IMR-90 (cell line): ENCODE measurements around the gene MMAB. TPM values are rescaled to one million over a fixed set of nuclear protein-coding genes. Genes with fewer than 3 reads are reported as not detected.

Experiments
- ATAC-seq: fragments of 200-7000 bp; cut with Tn5 transposase; 2 replicates; pipeline ENCODE4 v1.9.1; 2020; ENCODE audit warnings: low read depth, mild to moderate bottlenecking, moderate library complexity
- BruUV-seq: library from RNA; stranded (reverse); fragments of 400-500 nt; replicated peaks from 2 replicates; lab custom pipeline; 2021; lab: Mats Ljungman, UMichigan
- CTCF ChIA-PET: fragments of 300-600 bp; formaldehyde crosslinking; extraction: SDS; loops from one replicate; lab custom pipeline; 2021; ENCODE audit warnings: antibody characterized with exemption; lab: Yijun Ruan, JAX
- POLR2A ChIA-PET: fragments of 300-600 bp; sonication (Branson Sonifier 250); formaldehyde crosslinking; loops from one replicate; lab custom pipeline; 2022; ENCODE audit warnings: antibody characterized with exemption; ENCODE audit not compliant: unreplicated experiment; lab: Charles Lee
- DNase-seq: peaks from one replicate; pipeline ENCODE4 v3.0.0; 2013
- H2AFZ ChIP-seq: replicated peaks from 2 replicates; pipeline ENCODE3; 2013; ENCODE audit warnings: low read length, mild to moderate bottlenecking; ENCODE audit not compliant: poor library complexity
- H2AK5ac ChIP-seq: 2 replicates; pipeline ENCODE4 v1.6.1; 2013; ENCODE audit warnings: low read depth, low read length, inconsistent platforms
- H2AK9ac ChIP-seq: replicated peaks from 2 replicates; pipeline ENCODE3; 2013; ENCODE audit warnings: mild to moderate bottlenecking, low read depth, low read length, moderate library complexity; ENCODE audit not compliant: poor library complexity
- H2BK120ac ChIP-seq: 2 replicates; pipeline ENCODE4 v1.6.1; 2013; ENCODE audit warnings: low read depth, low read length, inconsistent platforms
- H2BK15ac ChIP-seq: 3 replicates; pipeline ENCODE4 v1.6.1; 2013; ENCODE audit warnings: low read depth, low read length, inconsistent platforms
- H2BK20ac ChIP-seq: 2 replicates; pipeline ENCODE4 v1.6.1; 2013; ENCODE audit warnings: low read depth, mild to moderate bottlenecking, inconsistent platforms, low read length, moderate library complexity
- H2BK5ac ChIP-seq: 2 replicates; pipeline ENCODE4 v1.6.1; 2013; ENCODE audit warnings: mild to moderate bottlenecking, low read depth, low read length, inconsistent platforms; ENCODE audit not compliant: poor library complexity, severe bottlenecking
- H3K14ac ChIP-seq: replicated peaks from 2 replicates; pipeline ENCODE4 v1.6.1; 2013; ENCODE audit warnings: low read depth, low read length, inconsistent platforms
- H3K18ac ChIP-seq: 2 replicates; pipeline ENCODE4 v1.6.1; 2013; ENCODE audit warnings: low read depth, low read length, control low read depth
- H3K23ac ChIP-seq: 2 replicates; pipeline ENCODE4 v1.6.1; 2013; ENCODE audit warnings: low read depth, low read length, inconsistent platforms
- H3K27ac ChIP-seq: 2 replicates; pipeline ENCODE4 v1.5.1; 2013; ENCODE audit warnings: mild to moderate bottlenecking, control low read depth, low read length; ENCODE audit not compliant: insufficient read depth
- H3K27me3 ChIP-seq: 2 replicates; pipeline ENCODE4 v1.6.1; 2013; ENCODE audit warnings: low read length; ENCODE audit not compliant: control insufficient read depth, insufficient read depth
- H3K36me3 ChIP-seq: 2 replicates; pipeline ENCODE4 v1.6.1; 2013; ENCODE audit warnings: low read length, mixed read lengths; ENCODE audit not compliant: control insufficient read depth, insufficient read depth
- H3K4ac ChIP-seq: 2 replicates; pipeline ENCODE4 v1.6.1; 2013; ENCODE audit warnings: low read depth, low read length, inconsistent platforms
- H3K4me1 ChIP-seq: 2 replicates; pipeline ENCODE4 v1.6.1; 2013; ENCODE audit warnings: low read length, mixed read lengths; ENCODE audit not compliant: control insufficient read depth, insufficient read depth
- H3K4me2 ChIP-seq: 2 replicates; pipeline ENCODE4 v1.6.1; 2013; ENCODE audit warnings: low read depth, mild to moderate bottlenecking, control low read depth, low read length, moderate library complexity
- H3K4me3 ChIP-seq: 2 replicates; pipeline ENCODE4 v1.5.1; 2013; ENCODE audit warnings: low read depth, mild to moderate bottlenecking, control low read depth, low read length, moderate library complexity; ENCODE audit not compliant: insufficient read depth
- H3K56ac ChIP-seq: 2 replicates; pipeline ENCODE4 v1.6.1; 2013; ENCODE audit warnings: low read length, inconsistent platforms; ENCODE audit not compliant: insufficient read depth; ENCODE audit errors: extremely low read depth
- H3K79me1 ChIP-seq, 2 experiments: 2 replicates each; pipeline ENCODE4 v1.6.1; 2013; ENCODE audit warnings: low read length in 2 of 2, inconsistent platforms in 1 of 2, low read depth in 1 of 2
- H3K9ac ChIP-seq: 2 replicates; pipeline ENCODE4 v1.6.1; 2013; ENCODE audit warnings: low read depth, low read length, control low read depth
- H3K9me1 ChIP-seq: 2 replicates; pipeline ENCODE4 v1.6.1; 2013; ENCODE audit warnings: low read length, inconsistent platforms; ENCODE audit not compliant: insufficient read depth
- H3K9me3 ChIP-seq: 2 replicates; pipeline ENCODE4 v1.6.1; 2013; ENCODE audit warnings: low read length; ENCODE audit not compliant: control insufficient read depth, insufficient read depth
- H4K20me1 ChIP-seq: 2 replicates; pipeline ENCODE4 v1.6.1; 2013; ENCODE audit warnings: low read length, inconsistent platforms; ENCODE audit not compliant: insufficient read depth
- H4K5ac ChIP-seq: 2 replicates; pipeline ENCODE4 v1.6.1; 2013; ENCODE audit warnings: mild to moderate bottlenecking, low read depth, low read length, control low read depth
- H4K8ac ChIP-seq, 2 experiments: 2 replicates each; pipeline ENCODE4 v1.6.1; 2013; ENCODE audit warnings: low read depth in 2 of 2, low read length in 2 of 2, control low read depth in 1 of 2, inconsistent platforms in 1 of 2
- H4K91ac ChIP-seq: 2 replicates; pipeline ENCODE4 v1.6.1; 2013; ENCODE audit warnings: low read depth, low read length, inconsistent platforms; ENCODE audit not compliant: insufficient read depth
- BHLHE40 ChIP-seq: fragments of 150-350 bp; IDR thresholded peaks from 2 replicates; pipeline ENCODE4 v1.6.1; 2016; ENCODE audit warnings: mild to moderate bottlenecking, low read depth, low read length
- CEBPB ChIP-seq: IDR thresholded peaks from 2 replicates; pipeline ENCODE4 v1.6.1; 2012; ENCODE audit warnings: low read depth, low read length, improper control_type of control experiment
- CHD1 ChIP-seq: IDR thresholded peaks from 2 replicates; pipeline ENCODE4 v1.6.1; 2012; ENCODE audit warnings: low read depth, low read length, improper control_type of control experiment
- FOS ChIP-seq: fragments of 150-350 bp; IDR thresholded peaks from 2 replicates; pipeline ENCODE4 v1.6.1; 2016; ENCODE audit warnings: low read depth, low read length
- MAFK ChIP-seq: IDR thresholded peaks from 2 replicates; pipeline ENCODE4 v1.6.1; 2012; ENCODE audit warnings: low read depth, low read length, improper control_type of control experiment
- MAZ ChIP-seq: IDR thresholded peaks from 2 replicates; pipeline ENCODE4 v1.6.1; 2012; ENCODE audit warnings: low read depth, mild to moderate bottlenecking, low read length, improper control_type of control experiment, moderate library complexity, borderline replicate concordance
- NFE2L2 ChIP-seq: fragments of 150-350 bp; IDR thresholded peaks from 2 replicates; pipeline ENCODE4 v1.6.1; 2016; ENCODE audit warnings: low read depth, mild to moderate bottlenecking, low read length
- POLR2A ChIP-seq: IDR thresholded peaks from 2 replicates; pipeline ENCODE4 v1.6.1; 2012; ENCODE audit warnings: mild to moderate bottlenecking, low read depth, low read length
- RAD21 ChIP-seq: IDR thresholded peaks from 2 replicates; pipeline ENCODE4 v1.6.1; 2012; ENCODE audit warnings: low read length, improper control_type of control experiment
- RCOR1 ChIP-seq: IDR thresholded peaks from 2 replicates; pipeline ENCODE4 v1.6.1; 2012; ENCODE audit warnings: mild to moderate bottlenecking, low read length, improper control_type of control experiment; ENCODE audit not compliant: insufficient replicate concordance
- RFX5 ChIP-seq: IDR thresholded peaks from 2 replicates; pipeline ENCODE4 v1.8.0; 2012; ENCODE audit warnings: low read depth, mild to moderate bottlenecking, low read length, moderate library complexity
- SMC3 ChIP-seq: fragments of 150-350 bp; IDR thresholded peaks from 2 replicates; pipeline ENCODE4 v1.6.1; 2016; ENCODE audit warnings: low read depth, mild to moderate bottlenecking, antibody characterized with exemption, low read length, moderate library complexity
- WGBS, 2 experiments: methylation state at CpG; one replicate each; pipeline versions ENCODE4 v1.1.5 to v1.1.7; 2013; ENCODE audit warnings: missing lambda C conversion rate in 2 of 2; ENCODE audit not compliant: insufficient read length in 1 of 2; ENCODE audit errors: extremely low coverage in 2 of 2; 5-methylcytosine and 5-hydroxymethylcytosine counted together
- dilution Hi-C: fragments of 300-500 bp; cut with HindIII; formaldehyde crosslinking; loops from one replicate; pipeline ENCODE4 v1.14.3; 2018; ENCODE audit warnings: low sequenced_read_pairs; ENCODE audit not compliant: unreplicated experiment
- in situ Hi-C: fragments of 300-500 bp; cut with MboI; formaldehyde crosslinking; loops from 3 replicates; pipeline ENCODE4 v1.14.3; 2019; ENCODE audit warnings: low sequenced_read_pairs, inconsistent platforms, mixed read lengths
- intact Hi-C: fragments of 100-400 bp; cut with micrococcal nuclease; formaldehyde crosslinking; loops from 2 replicates; pipeline ENCODE4 v1.10.0; 2022
- polyA plus RNA-seq, 3 experiments: library from polyadenylated mRNA; depleted of rRNA; stranded (reverse); fragments of >200 nt; gene quantifications; 2 replicates each; pipeline ENCODE4 v1.2.3, GENCODE V29; 2012; ENCODE audit warnings: low replicate concordance in 1 of 3
- total RNA-seq: library from RNA; depleted of rRNA; stranded (reverse); fragments of >200 nt; gene quantifications from 2 replicates; pipeline ENCODE4 v1.2.3, GENCODE V29; 2012
- TF ChIP-seq, protein P1 (sequence below): conservative IDR thresholded peaks from 2 replicates; pipeline ENCODE4 v1.5.1; 2012; ENCODE audit warnings: mild to moderate bottlenecking, low read depth, low read length, improper control_type of control experiment
- TF ChIP-seq, protein P2 (sequence below): fragments of 150-350 bp; IDR thresholded peaks from 2 replicates; pipeline ENCODE4 v1.6.1; 2016; ENCODE audit warnings: low read depth, mild to moderate bottlenecking, low read length, moderate library complexity, borderline replicate concordance
- TF ChIP-seq, protein P3 (sequence below): fragments of 150-350 bp; IDR thresholded peaks from 2 replicates; pipeline ENCODE4 v1.6.1; 2017; ENCODE audit warnings: mild to moderate bottlenecking, antibody characterized with exemption, low read length, low read depth

Gene MMAB
- total and polyA plus RNA-seq, 2 of the 4 experiments (the other 2 are of a cell fraction), result 16.5 to 16.9 TPM

DNA sequence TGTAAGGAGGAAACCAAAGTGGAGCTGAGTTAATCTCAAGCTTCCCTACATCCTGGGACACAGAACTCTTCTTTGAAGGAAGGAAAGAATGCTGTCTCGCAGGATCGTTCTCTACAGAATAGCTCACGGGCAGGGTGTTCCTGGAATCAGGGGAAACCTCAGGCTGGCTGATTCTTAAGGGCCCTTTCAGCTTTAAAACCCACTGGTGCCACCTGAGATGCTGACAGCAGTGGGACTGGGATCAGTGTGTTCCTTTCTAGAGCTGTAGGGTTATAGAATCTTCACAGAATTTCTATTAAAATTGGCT lies 48.1 kb downstream of the MMAB start:
- in situ Hi-C loops, result no loop called here
- Histone ChIP-seq H3K56ac (no peak overlapping the region), H3K9me3 (no peaks in the 10 kb centered on the region), H3K4me3 (no peak overlapping the region), H3K4me2 (no peak overlapping the region), H3K4ac (no peak overlapping the region), H2BK5ac (no peak overlapping the region), H3K36me3 (peaks cover 71% of the 10 kb centered on the region), H2AFZ (no peak overlapping the region), H2AK9ac (no peak overlapping the region), H3K27ac (no peak overlapping the region), H2BK15ac (no peak overlapping the region), H2BK120ac (no peak overlapping the region), H3K18ac (no peak overlapping the region), H4K91ac (no peak overlapping the region), H4K5ac (no peak overlapping the region), H4K8ac (no peak overlapping the region), H4K20me1 (no peaks in the 10 kb centered on the region), H3K9ac (no peak overlapping the region), H2AK5ac (no peak overlapping the region), H3K23ac (no peak overlapping the region), H3K27me3 (no peaks in the 10 kb centered on the region), H3K4me1 (no peaks in the 10 kb centered on the region), H3K9me1 (no peaks in the 10 kb centered on the region; the same call in 1 of the 2 replicates), H3K14ac (no peak overlapping the region), H2BK20ac (no peak overlapping the region), H3K79me1 (no peaks in the 10 kb centered on the region)
- ChIA-PET CTCF (no interaction called here), POLR2A (no interaction called here)
- dilution Hi-C loops, result no loop called here
- no TSS peak for BruUV-seq
- DNase-seq (no peak), ATAC-seq (no peak)
- intact Hi-C loops, result no loop called here
- no CpG with 5 or more reads among the region's 3 CpGs for WGBS, 2 experiments
- TF ChIP-seq, protein P1, sequence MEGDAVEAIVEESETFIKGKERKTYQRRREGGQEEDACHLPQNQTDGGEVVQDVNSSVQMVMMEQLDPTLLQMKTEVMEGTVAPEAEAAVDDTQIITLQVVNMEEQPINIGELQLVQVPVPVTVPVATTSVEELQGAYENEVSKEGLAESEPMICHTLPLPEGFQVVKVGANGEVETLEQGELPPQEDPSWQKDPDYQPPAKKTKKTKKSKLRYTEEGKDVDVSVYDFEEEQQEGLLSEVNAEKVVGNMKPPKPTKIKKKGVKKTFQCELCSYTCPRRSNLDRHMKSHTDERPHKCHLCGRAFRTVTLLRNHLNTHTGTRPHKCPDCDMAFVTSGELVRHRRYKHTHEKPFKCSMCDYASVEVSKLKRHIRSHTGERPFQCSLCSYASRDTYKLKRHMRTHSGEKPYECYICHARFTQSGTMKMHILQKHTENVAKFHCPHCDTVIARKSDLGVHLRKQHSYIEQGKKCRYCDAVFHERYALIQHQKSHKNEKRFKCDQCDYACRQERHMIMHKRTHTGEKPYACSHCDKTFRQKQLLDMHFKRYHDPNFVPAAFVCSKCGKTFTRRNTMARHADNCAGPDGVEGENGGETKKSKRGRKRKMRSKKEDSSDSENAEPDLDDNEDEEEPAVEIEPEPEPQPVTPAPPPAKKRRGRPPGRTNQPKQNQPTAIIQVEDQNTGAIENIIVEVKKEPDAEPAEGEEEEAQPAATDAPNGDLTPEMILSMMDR, result no peak
- no peak for TF ChIP-seq CHD1
- TF ChIP-seq, protein P2, sequence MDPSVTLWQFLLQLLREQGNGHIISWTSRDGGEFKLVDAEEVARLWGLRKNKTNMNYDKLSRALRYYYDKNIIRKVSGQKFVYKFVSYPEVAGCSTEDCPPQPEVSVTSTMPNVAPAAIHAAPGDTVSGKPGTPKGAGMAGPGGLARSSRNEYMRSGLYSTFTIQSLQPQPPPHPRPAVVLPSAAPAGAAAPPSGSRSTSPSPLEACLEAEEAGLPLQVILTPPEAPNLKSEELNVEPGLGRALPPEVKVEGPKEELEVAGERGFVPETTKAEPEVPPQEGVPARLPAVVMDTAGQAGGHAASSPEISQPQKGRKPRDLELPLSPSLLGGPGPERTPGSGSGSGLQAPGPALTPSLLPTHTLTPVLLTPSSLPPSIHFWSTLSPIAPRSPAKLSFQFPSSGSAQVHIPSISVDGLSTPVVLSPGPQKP, result no peak
- TF ChIP-seq CEBPB, result no peak
- TF ChIP-seq, protein P3, sequence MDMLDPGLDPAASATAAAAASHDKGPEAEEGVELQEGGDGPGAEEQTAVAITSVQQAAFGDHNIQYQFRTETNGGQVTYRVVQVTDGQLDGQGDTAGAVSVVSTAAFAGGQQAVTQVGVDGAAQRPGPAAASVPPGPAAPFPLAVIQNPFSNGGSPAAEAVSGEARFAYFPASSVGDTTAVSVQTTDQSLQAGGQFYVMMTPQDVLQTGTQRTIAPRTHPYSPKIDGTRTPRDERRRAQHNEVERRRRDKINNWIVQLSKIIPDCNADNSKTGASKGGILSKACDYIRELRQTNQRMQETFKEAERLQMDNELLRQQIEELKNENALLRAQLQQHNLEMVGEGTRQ, result no peak
- no peak for TF ChIP-seq FOS
- no peak for TF ChIP-seq BHLHE40
- no peak for TF ChIP-seq MAZ
- no peak for TF ChIP-seq RCOR1
- no peak for TF ChIP-seq NFE2L2
- no peak for TF ChIP-seq SMC3
- TF ChIP-seq RFX5, result no peak
- no peak for TF ChIP-seq POLR2A
- no peak for TF ChIP-seq MAFK
- TF ChIP-seq RAD21, result no peak
